H54 (cell line): ENCODE data around the gene LAMP5.

Experiments
- DNase-seq: peaks from one replicate; pipeline ENCODE4 v3.0.0; 2011; ENCODE audit warnings: low spot score, mixed read lengths; ENCODE audit not compliant: insufficient read length
- FAIRE-seq: peaks from 3 replicates; lab custom pipeline; 2011; peaks lifted over from hg19 to GRCh38; lab: Jason Lieb, UNC
- POLR2A ChIP-seq: IDR thresholded peaks from 2 replicates; pipeline ENCODE4 v1.6.1; 2011; ENCODE audit warnings: low read depth, mild to moderate bottlenecking, low read length

Gene LAMP5, protein sequence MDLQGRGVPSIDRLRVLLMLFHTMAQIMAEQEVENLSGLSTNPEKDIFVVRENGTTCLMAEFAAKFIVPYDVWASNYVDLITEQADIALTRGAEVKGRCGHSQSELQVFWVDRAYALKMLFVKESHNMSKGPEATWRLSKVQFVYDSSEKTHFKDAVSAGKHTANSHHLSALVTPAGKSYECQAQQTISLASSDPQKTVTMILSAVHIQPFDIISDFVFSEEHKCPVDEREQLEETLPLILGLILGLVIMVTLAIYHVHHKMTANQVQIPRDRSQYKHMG

DNA sequence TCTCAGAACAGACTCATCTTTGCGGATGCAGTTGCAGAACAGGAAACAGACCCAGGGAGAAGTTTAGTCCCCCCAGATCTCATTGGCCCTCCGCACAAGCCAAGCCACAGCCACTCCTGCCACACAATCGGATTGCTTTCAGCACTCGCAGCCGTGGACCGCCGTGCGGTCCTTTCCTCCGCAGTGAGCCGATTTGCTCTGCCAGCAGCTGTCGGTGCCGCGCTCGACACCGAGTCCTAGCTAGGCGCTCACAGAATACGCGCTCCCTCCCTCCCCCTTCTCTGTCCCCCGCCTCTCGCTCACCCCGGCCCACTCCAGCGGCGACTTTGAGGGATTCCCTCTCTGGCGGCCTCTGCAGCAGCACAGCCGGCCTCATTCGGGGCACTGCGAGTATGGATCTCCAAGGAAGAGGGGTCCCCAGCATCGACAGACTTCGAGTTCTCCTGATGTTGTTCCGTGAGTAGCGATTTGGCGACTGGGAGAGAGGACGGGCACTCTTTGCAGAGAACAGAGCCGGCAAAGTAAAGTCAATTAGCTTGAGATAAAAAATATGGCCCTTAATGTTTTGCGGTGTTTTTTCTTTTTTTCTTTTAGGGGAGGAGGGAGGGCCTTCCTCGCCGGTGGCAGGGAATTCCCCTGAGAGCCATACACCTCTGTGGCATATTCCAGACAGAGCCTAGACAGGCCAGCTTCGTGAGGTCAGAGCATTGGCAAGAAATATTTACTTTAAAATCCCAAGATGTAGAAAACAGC is at the start of gene LAMP5:
TSS of gene LAMP5 (plus strand) at position 130 of the 753 bp plus-strand sequence. CDS start at position 393, 263 bp downstream.
- DNase-seq (no peak), FAIRE-seq (no peak)
- no peak for TF ChIP-seq POLR2A

- no peak for TF ChIP-seq POLR2A
- FAIRE-seq (no peak), DNase-seq (no peak)
These were observed 46.4 kb upstream of the LAMP5 start for GRCh38 chr20:9467995-9468394.

- TF ChIP-seq POLR2A, result no peak
- DNase-seq, result no peak
- FAIRE-seq, result peak; percentile 50
These were observed 39.5 kb upstream of the LAMP5 start for GRCh38 chr20:9474835-9475415.

DNA sequence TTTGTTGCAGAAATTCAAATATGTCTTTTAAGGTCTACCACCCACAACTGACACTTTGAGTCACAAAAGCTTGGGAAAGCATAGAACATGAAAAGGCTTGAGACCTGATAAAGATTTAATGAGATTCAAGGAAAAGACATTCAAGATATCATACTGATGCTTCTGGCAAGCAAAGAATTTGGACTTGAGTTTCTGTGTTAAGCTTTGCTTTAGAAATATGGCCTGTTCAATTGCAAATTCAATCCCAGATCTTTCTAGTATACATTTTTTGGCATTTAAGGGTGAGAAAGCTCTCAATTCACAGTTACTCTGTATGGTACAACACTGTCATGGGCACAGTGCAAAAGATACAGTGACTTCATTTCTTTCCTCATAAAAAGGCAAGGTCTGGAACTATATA is 38.9 kb upstream of the LAMP5 start:
- TF ChIP-seq POLR2A, result no peak
- FAIRE-seq, result no peak
- DNase-seq, result no peak

DNA sequence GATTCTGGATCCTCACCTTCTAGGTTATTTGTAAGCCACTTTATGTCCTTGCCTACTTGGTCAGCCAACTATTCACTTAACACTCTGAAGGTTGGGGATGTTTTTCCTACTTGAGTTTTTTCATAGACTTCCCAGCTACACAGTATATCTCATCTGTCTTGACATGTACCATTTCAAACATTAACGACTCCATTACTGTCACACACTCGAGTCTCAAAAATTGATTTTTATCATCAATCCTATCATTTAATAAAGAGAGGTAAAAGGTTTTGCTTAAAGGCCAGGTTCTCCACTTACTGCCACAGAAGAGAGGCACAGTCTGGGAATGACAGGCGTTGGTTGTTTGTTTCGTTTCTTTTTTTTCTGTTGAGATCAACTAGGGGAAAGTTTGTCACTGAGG is 38.2 kb upstream of the LAMP5 start:
- no peak for FAIRE-seq
- DNase-seq, result no peak
- no peak for TF ChIP-seq POLR2A

GRCh38 chr20:9476637-9477036 is 37.8 kb upstream of the LAMP5 start:
- FAIRE-seq (no peak), DNase-seq (no peak)
- TF ChIP-seq POLR2A, result no peak

GRCh38 chr20:9478771-9479170 is 35.6 kb upstream of the LAMP5 start:
- TF ChIP-seq POLR2A, result no peak
- no peak for FAIRE-seq
- no peak for DNase-seq

GRCh38 chr20:9480066-9480465 is 34.3 kb upstream of the LAMP5 start:
- TF ChIP-seq POLR2A, result no peak
- DNase-seq (no peak), FAIRE-seq (no peak)

DNA sequence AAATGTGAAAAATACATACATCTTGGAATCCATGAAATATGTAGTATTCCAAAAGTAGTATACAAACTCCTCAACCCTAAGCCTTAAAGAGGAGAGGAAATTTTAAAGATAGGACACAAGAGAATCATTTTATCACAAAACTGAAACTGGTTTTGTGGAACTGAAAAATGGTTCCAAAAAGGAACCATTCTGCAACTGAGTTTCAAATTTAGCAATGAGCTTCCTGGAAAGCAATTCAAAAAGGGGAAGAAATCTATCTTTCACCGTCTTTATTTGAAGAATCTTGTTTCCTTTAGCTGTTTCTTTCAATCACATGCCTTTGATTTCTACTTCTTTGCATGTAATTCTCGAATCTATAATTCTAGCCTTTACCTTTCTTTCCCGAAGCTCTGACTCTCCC is 32.2 kb upstream of the LAMP5 start:
- DNase-seq, result no peak
- FAIRE-seq, result no peak
- no peak for TF ChIP-seq POLR2A

GRCh38 chr20:9483131-9483530 is 31.3 kb upstream of the LAMP5 start:
- DNase-seq (no peak), FAIRE-seq (no peak)
- TF ChIP-seq POLR2A, result no peak

- TF ChIP-seq POLR2A, result no peak
- FAIRE-seq (no peak), DNase-seq (no peak)
These were observed 28.6 kb upstream of the LAMP5 start for GRCh38 chr20:9485614-9486340.

DNA sequence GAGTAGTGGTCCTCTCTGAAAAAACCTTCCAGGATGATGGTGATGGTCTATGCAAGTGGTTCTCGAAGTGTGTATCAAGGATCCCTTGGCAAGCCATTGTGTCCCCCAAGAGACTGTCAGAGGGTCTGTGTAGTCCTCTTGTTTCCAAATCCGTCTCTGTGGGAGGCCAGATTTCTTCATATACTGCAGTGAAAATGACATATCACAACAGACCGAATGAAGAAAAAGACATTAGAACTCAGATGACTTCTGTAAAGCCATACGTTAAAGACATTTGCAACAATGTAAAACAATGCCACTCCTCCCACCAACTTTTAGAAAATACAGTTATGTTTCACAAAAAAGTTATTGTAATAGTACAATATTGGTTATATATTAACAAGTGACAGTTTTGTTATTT is 27.2 kb upstream of the LAMP5 start:
- no peak for TF ChIP-seq POLR2A
- DNase-seq (no peak), FAIRE-seq (no peak)

- FAIRE-seq (no peak), DNase-seq (no peak)
- TF ChIP-seq POLR2A, result no peak
These were observed 26.3 kb upstream of the LAMP5 start for GRCh38 chr20:9488063-9488462.

GRCh38 chr20:9490161-9490560 is 24.2 kb upstream of the LAMP5 start:
- TF ChIP-seq POLR2A, result no peak
- FAIRE-seq, result no peak
- DNase-seq, result no peak

GRCh38 chr20:9490631-9491030 is 23.8 kb upstream of the LAMP5 start:
- FAIRE-seq (no peak), DNase-seq (no peak)
- no peak for TF ChIP-seq POLR2A
